ENCODE measurements around the gene KAZN.

KAZN gene

DNA sequence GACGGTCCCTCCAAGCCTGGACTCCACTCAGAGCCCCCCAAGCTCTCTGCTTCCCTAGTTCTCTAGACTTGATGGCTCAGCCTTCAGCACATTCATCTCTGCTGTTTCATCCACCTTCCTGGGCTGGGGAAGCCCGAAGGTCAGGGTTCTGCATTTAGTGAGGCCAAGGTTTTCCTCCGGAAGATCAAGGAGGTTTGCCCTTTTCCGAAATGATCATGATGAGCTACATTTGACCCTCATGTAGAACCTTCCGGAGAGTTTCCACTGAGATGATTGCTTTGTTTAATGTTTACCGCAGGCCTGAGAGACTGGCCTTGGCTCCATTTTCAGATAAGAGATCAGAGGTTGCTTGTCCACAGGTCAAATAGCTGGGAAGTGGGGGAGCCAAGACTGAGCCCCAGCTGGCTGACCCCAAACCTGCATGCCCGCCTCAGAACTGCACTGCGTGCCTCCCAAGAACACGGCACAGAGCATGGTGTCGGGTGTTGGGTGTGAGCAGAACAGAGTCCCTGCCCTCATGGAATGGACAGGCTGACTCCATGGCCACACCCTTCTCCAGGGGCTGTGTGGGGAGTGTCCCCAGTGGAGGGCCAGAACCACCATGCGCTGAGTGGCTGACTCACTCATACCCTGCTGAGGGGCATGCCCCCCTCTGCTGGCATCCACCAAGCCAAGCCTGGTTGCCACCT lies 354.3 kb downstream of the KAZN start:
- Histone ChIP-seq H3K9me3 (ENCODE audit: insufficient read depth, low read depth, low read length) (no peaks in the 10 kb centered on the region; the same call in 1 of the 2 replicates), H3K4me2 (ENCODE audit: low read depth, low read length, poor library complexity, severe bottlenecking) (no peak overlapping the region), H3K4me3 (ENCODE audit: low read length, poor library complexity, severe bottlenecking) (no peak overlapping the region), H2AFZ (ENCODE audit: low read length) (no peak overlapping the region), H3K4me1 (ENCODE audit: insufficient read depth, low read length, poor library complexity, severe bottlenecking) (no peaks in the 10 kb centered on the region), H4K20me1 (ENCODE audit: insufficient read depth, low read length, poor library complexity, severe bottlenecking) (no peaks in the 10 kb centered on the region), H3K27me3 (ENCODE audit: insufficient read depth, low read length, poor library complexity, severe bottlenecking) (no peaks in the 10 kb centered on the region), H3K79me2 (ENCODE audit: insufficient read depth, low read length) (no peaks in the 10 kb centered on the region), H3K9me2 (replicated peaks; ENCODE audit: low read depth, low read length) (no peaks in the 10 kb centered on the region), H3F3A (ENCODE audit: low read depth) (no peaks in the 10 kb centered on the region), H3K9ac (ENCODE audit: low read depth, low read length, poor library complexity, severe bottlenecking) (no peak overlapping the region), H3K36me3 (ENCODE audit: insufficient read depth, low read length) (no peaks in the 10 kb centered on the region)
- TF ChIP-seq EZH2phosphoT487 (IDR thresholded peaks at IDR 0.05; ENCODE audit: borderline replicate concordance), result no peak
- TF ChIP-seq, protein P1, sequence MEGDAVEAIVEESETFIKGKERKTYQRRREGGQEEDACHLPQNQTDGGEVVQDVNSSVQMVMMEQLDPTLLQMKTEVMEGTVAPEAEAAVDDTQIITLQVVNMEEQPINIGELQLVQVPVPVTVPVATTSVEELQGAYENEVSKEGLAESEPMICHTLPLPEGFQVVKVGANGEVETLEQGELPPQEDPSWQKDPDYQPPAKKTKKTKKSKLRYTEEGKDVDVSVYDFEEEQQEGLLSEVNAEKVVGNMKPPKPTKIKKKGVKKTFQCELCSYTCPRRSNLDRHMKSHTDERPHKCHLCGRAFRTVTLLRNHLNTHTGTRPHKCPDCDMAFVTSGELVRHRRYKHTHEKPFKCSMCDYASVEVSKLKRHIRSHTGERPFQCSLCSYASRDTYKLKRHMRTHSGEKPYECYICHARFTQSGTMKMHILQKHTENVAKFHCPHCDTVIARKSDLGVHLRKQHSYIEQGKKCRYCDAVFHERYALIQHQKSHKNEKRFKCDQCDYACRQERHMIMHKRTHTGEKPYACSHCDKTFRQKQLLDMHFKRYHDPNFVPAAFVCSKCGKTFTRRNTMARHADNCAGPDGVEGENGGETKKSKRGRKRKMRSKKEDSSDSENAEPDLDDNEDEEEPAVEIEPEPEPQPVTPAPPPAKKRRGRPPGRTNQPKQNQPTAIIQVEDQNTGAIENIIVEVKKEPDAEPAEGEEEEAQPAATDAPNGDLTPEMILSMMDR (conservative IDR thresholded peaks at IDR 0.05; ENCODE audit: low read length), result no peak

DNA sequence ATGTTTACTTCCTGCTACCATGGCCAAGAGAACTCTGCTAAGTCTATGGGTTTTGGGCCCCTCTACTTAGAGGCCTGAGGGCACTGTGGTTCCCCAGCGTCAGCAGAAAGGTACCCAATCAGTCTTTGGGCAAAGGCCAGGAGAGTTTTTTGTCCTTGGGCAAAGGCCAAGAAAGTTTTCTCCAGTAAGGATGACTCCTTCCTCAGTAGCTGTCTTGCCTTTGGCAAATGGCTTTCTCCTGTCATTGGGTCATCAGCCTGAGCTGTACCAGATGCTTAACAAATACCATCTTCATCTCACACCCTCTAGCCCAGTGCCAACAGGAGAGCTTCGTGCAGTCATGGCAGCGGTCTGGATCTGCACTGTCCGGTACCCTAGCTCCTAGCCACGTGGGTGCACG lies 355.7 kb downstream of the KAZN start:
- Histone ChIP-seq H3K4me1 (ENCODE audit: insufficient read depth, low read length, poor library complexity, severe bottlenecking) (no peaks in the 10 kb centered on the region), H3K4me3 (ENCODE audit: low read length, poor library complexity, severe bottlenecking) (no peak overlapping the region), H3K27me3 (ENCODE audit: insufficient read depth, low read length, poor library complexity, severe bottlenecking) (no peaks in the 10 kb centered on the region), H3K4me2 (ENCODE audit: low read depth, low read length, poor library complexity, severe bottlenecking) (no peak overlapping the region), H4K20me1 (ENCODE audit: insufficient read depth, low read length, poor library complexity, severe bottlenecking) (no peaks in the 10 kb centered on the region), H3K9me2 (replicated peaks; ENCODE audit: low read depth, low read length) (no peaks in the 10 kb centered on the region), H2AFZ (ENCODE audit: low read length) (no peak overlapping the region), H3F3A (ENCODE audit: low read depth) (no peaks in the 10 kb centered on the region), H3K9ac (ENCODE audit: low read depth, low read length, poor library complexity, severe bottlenecking) (no peak overlapping the region), H3K9me3 (ENCODE audit: insufficient read depth, low read depth, low read length) (no peaks in the 10 kb centered on the region; the same call in 1 of the 2 replicates), H3K36me3 (ENCODE audit: insufficient read depth, low read length) (no peaks in the 10 kb centered on the region), H3K79me2 (ENCODE audit: insufficient read depth, low read length) (no peaks in the 10 kb centered on the region)
- no peak for TF ChIP-seq EZH2phosphoT487 (IDR thresholded peaks at IDR 0.05; ENCODE audit: borderline replicate concordance)
- TF ChIP-seq, protein P1 (conservative IDR thresholded peaks at IDR 0.05; ENCODE audit: low read length), result no peak

DNA sequence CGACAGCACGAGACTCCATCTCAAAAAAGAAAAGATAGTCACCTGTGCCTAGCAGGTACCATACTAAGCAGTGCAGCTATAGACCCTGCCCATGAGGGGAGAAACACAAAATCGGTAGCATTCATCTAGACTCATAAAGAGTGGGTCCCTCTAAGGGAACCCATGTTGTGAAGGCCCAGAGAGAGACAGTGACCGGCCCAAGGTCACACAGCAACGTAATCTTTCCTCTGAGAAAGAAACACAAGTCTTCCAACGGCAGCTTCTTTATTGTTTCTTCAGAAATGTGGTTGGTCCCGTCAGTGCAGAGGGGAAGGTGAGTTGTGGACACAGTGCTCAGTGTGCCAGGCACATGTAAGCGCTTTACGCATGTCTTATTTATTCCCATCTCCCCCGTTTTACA lies 356.4 kb downstream of the KAZN start:
- TF ChIP-seq, protein P1 (conservative IDR thresholded peaks at IDR 0.05; ENCODE audit: low read length), result no peak
- TF ChIP-seq EZH2phosphoT487 (IDR thresholded peaks at IDR 0.05; ENCODE audit: borderline replicate concordance), result no peak
- no peaks in the 10 kb centered on the region for H4K20me1 ChIP-seq (ENCODE audit: insufficient read depth, low read length, poor library complexity, severe bottlenecking)
- H3K4me3 ChIP-seq (ENCODE audit: low read length, poor library complexity, severe bottlenecking), result no peak overlapping the region

More for the DNA sequence above, 356.4 kb downstream of the KAZN start:
- Histone ChIP-seq H3K27me3 (ENCODE audit: insufficient read depth, low read length, poor library complexity, severe bottlenecking) (no peaks in the 10 kb centered on the region), H3K9me3 (ENCODE audit: insufficient read depth, low read depth, low read length) (no peaks in the 10 kb centered on the region; the same call in 1 of the 2 replicates), H3K9ac (ENCODE audit: low read depth, low read length, poor library complexity, severe bottlenecking) (no peak overlapping the region), H2AFZ (ENCODE audit: low read length) (no peak overlapping the region), H3F3A (ENCODE audit: low read depth) (no peaks in the 10 kb centered on the region), H3K4me1 (ENCODE audit: insufficient read depth, low read length, poor library complexity, severe bottlenecking) (no peaks in the 10 kb centered on the region), H3K79me2 (ENCODE audit: insufficient read depth, low read length) (no peaks in the 10 kb centered on the region), H3K9me2 (replicated peaks; ENCODE audit: low read depth, low read length) (no peaks in the 10 kb centered on the region), H3K36me3 (ENCODE audit: insufficient read depth, low read length) (no peaks in the 10 kb centered on the region), H3K4me2 (ENCODE audit: low read depth, low read length, poor library complexity, severe bottlenecking) (no peak overlapping the region)
